NCI-H748 (cell line): ENCODE results near the gene PAQR4.

Experiments used
- DNase-seq: peaks from one replicate; lab custom pipeline; 2025; ENCODE audit not compliant: unreplicated experiment; lab: John Stamatoyannopoulos, UW

The PAQR4 gene

DNA sequence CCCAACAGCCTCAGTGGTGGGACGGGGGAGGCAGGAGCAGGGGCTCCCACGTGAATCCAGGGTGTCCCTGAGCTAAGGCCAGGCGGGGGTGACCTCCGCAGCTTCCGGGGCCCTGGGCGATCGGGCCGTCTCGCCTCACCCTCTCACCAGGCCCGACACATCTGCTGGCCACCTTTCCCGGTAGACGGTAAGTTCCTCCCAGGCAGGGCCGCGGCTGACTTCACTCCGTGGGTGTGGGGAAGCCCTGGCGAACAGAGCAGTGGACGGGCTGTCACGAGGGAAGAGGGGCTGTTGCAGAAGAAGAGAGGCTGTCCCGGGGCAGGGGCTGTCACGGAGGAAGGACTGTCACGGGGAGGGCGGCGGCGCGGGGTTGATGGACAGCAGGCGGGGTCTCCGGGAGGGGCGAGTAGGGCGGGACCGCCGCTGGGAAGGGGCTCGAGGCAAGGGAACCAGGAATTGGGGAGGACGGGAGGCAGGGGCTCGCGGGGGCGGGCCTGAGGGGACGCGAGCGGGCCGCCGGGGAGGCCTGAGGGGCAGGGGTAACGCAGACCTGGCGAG is 10.6 kb downstream of the PAQR4 start:
- DNase-seq, result peak; percentile 30

DNA sequence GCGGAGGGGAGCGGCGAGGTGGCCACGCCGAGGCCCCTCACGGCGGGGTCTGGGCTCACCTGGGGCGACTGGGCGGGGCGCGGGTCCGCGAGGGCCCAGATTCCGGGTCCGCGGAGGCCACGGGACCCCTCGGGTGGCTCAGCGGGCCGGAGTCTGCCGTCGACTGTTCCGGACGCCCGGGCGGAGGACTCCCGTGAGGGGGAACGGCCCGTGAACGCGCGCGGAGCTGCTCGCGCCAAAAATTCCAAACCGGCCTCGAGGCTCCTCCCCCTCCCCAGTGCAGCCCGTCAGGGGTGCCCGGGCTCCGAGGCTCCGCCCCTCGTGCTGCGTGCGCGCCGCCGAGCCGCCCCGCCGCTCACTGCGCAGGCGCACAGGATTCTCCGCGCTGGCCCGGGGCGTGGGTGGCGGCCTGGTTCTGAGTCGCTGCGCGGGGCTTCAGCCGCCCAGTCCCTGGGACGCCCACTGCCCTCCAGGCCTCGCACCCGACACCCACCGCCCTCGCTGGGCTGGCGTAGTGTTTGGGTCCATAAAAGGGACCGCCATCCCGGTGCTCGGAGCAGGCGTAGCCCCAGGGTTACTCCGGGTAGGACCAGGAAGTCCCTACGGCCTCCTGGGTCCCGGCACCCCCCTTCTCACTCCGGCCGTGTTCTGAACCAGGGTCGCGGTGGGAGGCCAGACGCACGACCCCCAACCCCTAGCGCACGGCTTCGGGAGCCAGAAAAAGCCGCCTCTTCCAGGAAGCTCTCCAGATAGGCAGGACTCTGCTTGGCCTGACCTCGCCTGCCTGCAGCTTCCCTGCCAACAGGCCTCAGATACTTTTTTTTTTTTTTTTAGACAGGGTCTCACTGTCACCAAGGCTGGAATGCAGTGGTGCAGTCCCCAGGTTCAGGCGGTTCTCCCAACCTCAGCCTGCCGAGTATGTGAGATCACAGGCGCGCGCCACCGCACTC is 11.4 kb downstream of the PAQR4 start, which contains the start of gene PKMYT1:
Gene PKMYT1 (minus strand): TSS at position 220 of the 950 bp plus-strand sequence. CDS start 789 bp downstream, outside the sequence.
- peak; percentile 81 for DNase-seq

DNA sequence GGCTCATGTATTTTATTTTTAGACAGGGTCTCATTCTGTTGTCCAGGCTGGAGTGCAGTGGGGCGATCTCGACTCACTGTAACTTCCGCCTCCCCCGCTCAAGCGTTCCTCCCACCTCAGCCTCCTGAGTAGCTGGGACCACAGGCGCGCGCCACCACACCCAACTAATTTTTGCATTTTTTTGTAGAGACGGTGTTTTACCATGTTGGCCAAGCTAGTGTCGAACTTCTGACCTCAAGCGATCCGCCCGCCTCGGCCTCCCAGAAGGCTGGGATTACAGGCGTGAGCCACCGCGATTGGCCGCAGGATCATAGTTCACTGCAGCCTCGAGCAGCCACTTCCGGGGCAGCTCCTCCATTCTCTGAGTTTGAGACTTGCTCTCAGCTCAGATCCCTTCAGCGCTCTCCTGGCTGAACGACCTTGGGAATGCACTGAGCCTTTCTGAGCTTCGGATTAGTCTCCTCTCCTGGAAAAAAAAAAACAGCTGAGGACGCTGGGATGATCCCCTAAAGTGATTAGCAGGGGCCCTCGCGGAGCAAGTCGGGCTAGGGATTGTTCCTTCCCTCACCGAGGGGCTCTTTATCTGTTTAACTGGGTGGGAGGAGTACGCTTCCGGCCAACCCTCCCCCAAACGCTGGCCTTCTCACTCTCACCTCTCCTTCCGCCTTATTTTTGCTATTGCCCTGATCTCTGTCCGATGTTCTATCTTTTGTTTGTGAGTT is 12.2 kb downstream of the PAQR4 start:
- DNase-seq, result no peak

DNA sequence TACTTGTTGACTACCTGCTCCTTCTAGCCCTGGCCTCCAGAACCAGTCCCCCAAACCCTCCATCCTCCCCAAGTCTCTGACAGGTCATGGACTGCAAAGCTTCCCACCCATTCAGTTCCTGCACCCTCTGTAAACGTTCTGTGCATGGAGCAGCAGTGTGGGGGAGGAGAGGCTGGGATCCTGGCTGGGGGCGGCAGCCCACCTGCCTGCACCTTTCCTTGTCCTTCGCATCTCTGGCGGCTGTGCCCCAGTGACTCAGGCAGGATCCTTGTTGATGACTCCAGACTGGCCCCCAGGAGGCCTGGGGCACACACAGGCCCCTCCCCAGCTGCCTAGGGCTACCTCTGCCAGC is 12.7 kb downstream of the PAQR4 start:
- DNase-seq, result no peak

DNA sequence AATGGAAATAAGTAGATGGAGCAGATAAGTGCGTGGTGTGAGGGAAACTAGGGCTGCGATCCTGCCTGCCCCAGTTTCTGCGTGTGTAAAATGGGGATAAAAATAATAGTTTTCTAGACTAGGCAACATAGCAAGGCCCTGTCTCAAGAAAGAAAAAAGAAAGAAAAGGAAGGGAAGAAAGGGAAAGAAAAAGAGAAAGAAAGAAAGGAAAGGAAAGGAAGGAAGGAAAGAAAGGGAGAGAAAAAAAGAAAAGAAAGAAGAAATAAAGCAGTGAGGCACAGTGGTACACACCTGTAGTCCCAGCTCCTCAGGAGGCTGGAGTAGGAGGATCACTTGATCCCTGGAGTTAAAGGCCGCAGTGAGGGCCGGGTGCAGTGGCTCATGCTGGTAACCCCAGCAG is 13.3 kb downstream of the PAQR4 start:
- no peak for DNase-seq

DNA sequence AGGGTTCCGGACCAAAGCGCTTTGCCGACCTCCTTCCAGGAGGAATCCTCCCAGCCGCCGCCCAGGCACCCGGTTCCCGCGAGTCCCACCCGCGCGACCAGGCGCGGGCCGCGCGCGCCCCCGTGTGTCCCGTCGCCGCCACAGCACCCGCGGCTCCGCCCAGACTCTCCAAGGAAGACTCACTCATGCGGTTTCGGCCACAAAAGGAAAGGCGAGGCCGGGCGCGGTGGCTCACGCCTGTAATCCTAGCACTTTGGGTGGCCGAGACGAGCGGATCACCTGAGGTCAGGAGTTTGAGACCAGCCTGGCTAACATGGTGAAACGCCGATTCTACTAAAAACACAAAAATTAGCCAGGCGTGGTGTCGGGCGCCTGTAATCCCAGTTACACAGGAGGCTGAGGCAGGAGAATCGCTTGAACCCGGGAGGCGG is 14.6 kb downstream of the PAQR4 start:
- peak; percentile 76 for DNase-seq

DNA sequence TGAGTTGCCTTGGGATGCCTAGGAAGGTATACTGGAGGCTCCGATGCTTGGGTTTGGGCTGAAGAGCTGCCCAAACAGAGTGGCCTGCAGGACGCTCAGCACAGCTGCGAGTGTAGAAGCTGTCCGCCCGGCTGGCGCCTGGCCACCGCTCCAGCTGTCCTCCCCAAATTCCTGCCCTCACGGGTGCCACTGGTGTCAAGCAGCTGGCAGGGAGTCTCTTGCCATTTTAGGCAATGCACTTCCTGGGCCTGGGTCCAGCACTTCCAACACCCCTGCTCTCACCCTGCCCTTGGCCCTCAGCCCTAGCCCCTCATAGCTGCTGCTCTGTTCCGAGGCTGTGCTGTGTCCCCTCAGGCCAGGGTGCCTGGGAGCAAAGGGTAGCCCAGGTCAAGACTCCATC is 16.3 kb downstream of the PAQR4 start:
- no peak for DNase-seq

DNA sequence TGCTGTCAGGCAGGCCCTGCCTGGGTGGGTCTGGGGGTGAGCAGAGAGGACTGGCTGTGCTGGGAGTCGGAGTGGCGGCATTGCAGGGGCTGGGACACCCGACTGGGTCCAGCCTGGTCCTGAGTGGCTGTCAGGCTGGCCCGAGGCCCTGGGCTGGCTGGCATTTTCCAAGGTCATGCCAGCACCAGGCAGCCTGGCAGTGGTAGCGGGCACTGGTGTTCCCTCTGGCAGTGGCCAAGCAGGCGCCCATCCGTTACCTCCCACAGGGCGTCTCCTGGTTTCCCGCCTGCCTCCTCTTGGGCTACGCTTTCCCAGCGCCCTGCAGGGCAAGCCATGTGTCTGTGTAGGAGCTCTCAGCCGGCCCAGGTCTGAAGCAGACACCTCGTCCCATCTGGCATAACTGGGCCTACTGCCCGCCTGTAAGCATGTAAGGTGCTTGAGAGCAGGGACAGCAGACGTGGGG is 16.8 kb downstream of the PAQR4 start:
- DNase-seq, result no peak

DNA sequence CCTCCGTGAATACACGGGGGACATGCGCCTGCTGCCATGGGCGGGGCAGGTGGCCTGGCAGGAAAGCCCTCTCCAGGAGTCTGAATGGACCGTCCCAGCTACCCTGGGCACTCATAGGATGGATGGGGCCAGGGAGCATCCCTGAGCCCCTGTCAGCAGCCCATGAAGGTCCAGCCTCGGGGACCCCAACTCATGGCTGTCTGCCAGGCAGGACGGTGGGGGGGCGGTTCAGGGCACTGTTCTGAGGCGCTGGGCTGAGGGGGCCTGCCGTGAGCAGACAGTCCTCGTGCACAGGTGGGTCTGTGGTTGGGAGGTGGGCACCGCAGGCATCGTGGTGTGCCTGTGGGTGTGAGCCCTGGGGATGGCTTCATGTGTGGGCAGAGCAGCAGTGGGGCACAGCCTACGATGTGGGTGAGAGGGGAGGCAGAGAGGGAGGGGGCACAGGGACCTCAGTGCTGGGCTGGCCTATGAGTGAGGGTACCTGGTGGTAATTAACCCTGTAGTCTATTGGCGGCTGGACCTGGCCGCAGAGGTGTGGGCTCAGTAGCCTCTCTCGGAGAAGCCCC is 17.6 kb downstream of the PAQR4 start:
- DNase-seq, result no peak

DNA sequence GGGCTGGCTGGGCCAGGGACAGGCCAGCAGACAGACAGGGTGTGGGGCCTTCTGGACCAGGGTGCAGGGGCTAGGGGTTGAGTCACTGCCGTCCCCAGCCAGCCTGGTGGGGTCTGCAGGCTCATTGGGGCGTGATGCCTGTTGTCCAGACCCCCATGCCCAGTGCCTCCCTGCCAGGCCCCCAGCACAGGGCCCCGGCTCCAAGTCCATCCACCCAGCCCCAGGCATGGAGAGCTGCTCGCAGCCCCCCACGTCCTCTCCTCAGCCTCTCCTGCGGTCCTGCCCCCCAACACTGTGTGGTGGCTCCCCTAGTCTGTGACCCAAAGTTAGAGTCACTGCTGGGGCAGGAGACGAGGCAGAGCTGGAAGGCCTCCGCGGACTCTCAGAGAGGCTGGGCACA is 18.1 kb downstream of the PAQR4 start:
- DNase-seq, result no peak

DNA sequence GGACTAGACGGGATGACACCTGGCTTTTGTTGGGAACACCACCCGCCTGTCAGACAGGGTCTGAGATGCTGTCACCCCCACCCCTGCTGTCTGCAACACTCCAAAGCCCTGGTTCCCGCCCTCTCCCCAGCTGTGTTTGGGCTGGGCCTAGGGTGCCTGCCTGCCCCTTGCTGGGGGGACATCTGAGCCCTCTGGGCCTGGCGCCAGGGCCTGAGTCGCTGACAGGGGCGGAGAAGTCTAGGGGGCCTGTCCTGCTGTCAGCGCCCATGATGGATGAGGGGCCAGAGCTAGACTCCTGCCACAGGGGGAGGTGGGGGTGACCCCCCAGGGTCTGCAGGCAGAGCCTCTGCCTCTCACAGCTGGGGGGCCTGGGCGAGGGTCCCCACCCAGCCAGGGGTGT is 18.7 kb downstream of the PAQR4 start:
- no peak for DNase-seq

DNA sequence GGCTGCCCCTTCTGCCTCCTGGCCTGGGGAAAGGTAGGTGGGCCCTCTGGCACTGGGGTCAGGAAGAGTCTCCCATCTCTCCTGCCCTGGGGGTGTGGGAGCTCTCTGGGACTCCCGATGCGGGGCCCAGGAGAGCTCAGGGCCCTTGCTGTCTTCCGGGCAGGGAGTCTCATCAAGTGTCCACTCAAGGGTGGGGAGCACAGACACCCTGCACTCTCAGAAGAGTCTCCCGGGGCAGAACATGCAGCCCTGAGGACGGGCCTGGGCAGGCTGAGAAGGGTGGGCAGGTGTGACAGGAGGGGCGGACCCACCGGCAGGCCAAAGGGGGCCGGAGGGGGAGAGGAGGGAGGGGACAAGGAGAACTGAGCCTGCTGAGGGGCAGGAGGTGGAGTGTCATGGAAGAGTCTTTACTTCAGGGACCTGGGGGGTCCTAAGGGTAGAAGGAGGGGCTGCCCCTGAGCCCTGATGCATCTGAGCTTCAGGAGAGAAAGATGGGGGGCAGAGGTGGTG is 19.5 kb downstream of the PAQR4 start:
- DNase-seq, result no peak

DNA sequence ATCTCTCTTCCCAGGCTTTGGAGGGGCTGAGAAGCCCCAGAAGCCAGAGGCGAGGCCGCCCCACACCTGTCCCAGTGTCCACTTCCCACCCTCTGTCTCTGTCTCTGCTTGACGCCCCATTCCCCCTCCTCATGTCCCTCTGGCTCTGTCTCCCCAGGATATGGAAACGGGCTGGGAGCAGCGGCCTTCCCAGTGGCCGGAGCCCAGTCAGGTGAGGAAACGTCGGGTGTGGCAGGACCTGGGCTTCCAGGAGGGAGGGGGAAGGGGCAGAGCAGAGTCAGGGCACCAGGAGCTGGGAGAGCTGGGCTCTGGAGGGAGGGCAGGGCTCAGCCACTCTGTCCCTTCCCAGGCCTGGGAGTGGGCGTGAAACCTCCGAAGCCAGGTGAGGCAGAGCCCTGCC is 21.7 kb downstream of the PAQR4 start:
- DNase-seq, result no peak

DNA sequence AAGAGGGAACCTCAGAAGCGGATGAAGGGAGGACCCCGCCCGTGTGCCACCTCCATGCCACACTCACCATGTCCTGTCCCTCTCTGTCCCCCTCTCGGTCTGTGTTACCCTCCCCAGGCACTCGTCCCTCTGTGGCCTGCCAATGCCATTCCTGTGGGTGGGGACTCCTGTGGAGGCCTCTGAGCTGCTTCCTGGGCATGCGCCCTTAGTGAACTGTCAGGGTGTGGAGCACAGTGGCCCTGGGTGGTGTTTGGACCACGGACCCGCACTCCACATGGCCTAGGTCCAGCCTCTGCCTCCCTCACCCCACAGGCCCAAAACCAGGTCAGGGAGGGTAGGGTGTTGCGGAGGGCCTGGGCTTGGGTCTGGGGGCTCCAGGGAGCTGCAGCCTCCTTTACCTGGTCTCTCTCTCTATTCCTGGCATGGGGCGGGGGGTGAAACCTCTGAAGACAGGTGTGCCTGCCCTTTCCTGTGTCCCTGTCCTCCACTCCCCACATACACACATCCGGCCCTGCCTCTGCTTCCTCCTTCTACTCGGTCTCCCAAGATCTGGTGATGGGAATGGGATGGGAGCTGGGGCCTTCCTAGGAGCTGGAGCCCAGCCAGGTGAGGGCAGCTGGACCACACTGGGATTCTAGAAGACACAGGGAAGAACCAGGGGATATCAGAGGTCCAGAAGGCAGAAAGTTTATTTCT is 22.6 kb downstream of the PAQR4 start:
- no peak for DNase-seq

DNA sequence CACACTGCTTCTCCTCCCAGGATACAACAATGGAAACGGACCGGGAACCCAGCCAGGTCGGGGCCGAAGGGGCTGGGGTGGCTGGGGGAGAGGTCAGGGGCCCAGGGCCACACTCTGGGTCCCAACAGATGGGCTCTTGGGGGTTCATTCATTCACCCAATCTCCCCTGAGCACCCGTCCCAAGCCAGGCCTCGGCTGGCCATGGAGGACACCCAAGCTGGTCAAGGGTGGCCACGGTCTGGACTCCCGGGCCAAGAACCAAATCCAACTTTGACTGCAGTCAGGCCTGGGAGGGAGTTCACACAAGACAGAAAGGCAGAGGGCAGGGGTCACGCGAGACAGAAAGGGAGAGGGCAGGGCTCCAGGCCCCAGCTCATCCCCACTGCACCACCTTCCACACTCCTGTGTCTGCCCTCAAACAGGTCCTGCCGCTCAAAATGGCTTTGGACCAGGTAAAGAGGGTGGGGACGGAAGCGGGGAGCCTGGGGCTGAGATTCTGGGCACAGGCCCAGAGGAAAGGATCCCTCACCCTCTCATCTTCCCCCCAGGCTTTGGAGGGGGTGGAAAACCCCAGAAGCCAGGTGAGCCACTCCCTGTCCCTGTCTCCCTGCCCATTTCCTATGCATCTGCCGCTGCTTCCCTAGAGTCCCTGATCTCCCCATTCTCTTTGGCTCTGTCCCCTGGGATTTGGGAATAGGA is 23.4 kb downstream of the PAQR4 start:
- no peak for DNase-seq

DNA sequence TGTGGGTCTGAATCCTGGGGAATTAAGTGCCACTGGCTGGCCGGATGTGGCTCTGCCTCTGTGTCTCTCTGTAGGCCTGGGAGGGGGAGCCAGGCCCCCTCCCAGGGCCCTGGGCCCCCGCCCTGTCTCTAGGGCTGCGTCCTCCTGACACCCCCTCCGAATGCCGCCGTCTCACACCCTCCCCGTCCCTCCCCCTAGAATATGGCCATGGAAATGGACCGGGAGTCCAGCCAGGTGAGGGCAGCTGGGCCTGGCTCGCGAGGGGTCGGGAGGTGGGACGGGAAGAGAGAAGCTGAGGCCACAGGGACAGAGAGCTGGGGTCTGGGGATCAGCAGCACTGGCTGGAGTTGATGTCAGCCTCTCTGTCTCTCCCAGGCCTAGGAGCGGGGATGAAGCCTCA is 27.1 kb downstream of the PAQR4 start:
- no peak for DNase-seq

DNA sequence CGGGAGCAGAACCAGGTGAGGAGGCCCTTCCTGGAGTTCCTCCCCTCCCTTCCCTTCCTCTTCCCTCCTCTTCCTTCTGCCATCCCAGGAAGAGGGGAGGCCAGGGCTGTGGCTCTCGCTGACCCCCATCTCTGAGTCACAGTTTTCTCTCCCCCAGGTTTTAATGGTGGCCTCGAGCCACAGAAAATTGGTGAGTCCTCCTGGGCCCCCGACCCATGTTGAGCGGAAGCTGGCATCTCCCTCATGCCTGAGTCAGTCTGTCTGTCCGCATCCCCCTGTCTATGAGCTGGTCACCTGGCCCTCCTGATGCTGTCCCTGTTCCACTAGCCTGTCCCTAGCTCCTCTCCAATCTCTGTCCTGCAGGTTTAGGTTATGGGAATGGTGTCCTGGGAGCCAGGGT is 30.8 kb downstream of the PAQR4 start:
- DNase-seq, result no peak

DNA sequence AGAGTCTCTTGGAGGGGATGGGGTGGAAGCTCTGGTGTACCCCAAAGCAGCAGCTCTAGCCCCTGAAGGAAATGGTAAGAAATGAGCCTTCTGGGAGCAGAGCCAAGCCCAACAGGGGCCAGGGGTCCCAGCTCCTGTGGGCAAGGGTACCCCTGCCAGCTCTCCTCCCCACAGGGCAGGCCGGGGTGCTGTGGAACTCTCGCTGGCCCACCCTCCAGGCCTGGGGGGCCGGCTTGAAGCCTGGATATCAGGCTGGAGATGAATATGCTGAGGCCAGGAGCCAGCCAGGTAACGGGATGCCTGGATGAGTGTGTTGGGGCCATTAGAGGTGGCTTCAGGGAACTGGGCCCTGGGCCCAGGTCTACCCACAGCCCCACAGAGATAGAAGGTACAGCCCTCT is 31.4 kb downstream of the PAQR4 start:
- no peak for DNase-seq

DNA sequence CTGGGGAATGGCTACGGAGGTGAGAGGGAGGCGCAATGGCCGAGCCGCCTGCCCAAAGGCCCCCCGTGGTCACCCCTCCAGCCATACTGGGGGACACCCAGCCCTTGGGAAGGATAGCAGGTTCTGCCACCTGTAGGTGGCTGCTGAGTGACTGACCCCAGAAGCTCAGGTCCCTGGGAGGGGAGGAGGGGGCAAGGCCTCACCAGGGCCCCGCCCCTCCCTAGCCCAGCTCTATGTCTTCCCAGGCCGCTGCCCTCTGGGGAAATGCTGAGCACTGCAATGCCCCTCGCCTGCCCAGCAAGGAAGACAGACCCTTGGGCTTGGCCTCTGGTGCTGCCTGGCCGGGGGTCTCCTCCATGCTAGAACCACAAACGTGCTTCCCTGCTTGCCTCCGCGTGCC is 32.2 kb downstream of the PAQR4 start:
- no peak for DNase-seq
